Left lobe of liver (tissue), 2 donors: Measurements from ENCODE around the gene SIMC1. TPM values are rescaled to one million over a fixed set of nuclear protein-coding genes. Genes with fewer than 3 reads are reported as not detected.

Experiments
- ATAC-seq: fragments of 200-7000 bp; cut with Tn5 transposase; one replicate; pipeline ENCODE4 v1.9.1; 2020; ENCODE audit warnings: mild to moderate bottlenecking, moderate library complexity
- DNase-seq: peaks from one replicate; pipeline ENCODE4 v3.0.0-alpha.2; 2020; ENCODE audit warnings: low spot score
- total RNA-seq: library from RNA; stranded (reverse); gene quantifications from one replicate; pipeline ENCODE4 v1.2.1, GENCODE V29; 2021
- donor health status: DM: no; HTN: no; CAD: no; lungs with moderate emphysema.
- donor health status: DM: no; HTN: yes; CAD: no.

The SIMC1 gene
- total RNA-seq, 1 donor from 2014 or later, result 11.7 TPM

GRCh38 chr5:176360894-176361436, 122.7 kb downstream of the SIMC1 start:
- ATAC-seq, result peak; percentile 19

GRCh38 chr5:176361437-176362232, 123.4 kb downstream of the SIMC1 start, which contains the start of gene KIAA1191:
TSS of gene KIAA1191 (minus strand) at chr5:176361764. CDS start at chr5:176359508, 2,256 bp downstream.
- ATAC-seq, result peak; percentile 96

More at GRCh38 chr5:176360894-176361436, 122.7 kb downstream of the SIMC1 start:
- DNase-seq, result peak; percentile 54

GRCh38 chr5:176362233-176362490, 123.9 kb downstream of the SIMC1 start:
- DNase-seq (no peak), ATAC-seq (no peak)

More at GRCh38 chr5:176361437-176362232, 123.4 kb downstream of the SIMC1 start, which contains the start of gene KIAA1191:
- DNase-seq, result peak; percentile 97

DNA sequence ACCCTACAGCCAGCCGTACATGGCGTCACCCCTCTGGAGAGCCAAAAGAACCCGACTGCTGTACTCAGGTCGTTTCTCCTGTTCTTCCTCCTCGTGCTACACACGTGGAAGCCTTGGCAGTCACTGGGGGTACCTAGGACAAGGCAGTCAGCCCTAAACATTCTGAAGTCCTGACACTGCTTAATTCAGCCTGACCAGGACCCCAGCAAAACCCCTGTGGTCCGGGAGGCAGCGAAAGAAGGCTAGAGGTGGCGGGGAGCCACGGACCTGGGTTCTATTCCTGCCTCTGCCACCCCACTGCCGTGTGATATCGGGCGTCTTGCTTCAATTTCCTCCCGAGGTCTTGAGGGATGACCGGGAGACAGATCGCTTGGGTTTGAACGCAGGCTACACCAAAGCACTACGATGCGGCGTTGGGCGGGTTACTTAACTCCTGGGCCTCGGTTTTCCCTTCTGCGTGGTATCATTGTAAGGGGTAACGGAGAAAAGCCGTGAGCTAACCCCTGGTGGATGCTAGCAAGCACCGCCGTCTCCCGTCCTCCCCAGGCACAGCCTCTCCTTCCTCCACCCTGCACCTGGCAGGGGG, 126.6 kb downstream of the SIMC1 start:
- DNase-seq, result no peak
- ATAC-seq, result no peak

GRCh38 chr5:176365351-176366231, 127.4 kb downstream of the SIMC1 start, which contains the start of gene ARL10:
TSS of gene ARL10 (plus strand) at chr5:176365487. CDS start at chr5:176365564, 77 bp downstream.
- ATAC-seq, result peak; percentile 39
- peak; percentile 51 for DNase-seq

- DNase-seq, result no peak
- ATAC-seq, result no peak
These were observed 128.1 kb downstream of the SIMC1 start for GRCh38 chr5:176366232-176366894.

DNA sequence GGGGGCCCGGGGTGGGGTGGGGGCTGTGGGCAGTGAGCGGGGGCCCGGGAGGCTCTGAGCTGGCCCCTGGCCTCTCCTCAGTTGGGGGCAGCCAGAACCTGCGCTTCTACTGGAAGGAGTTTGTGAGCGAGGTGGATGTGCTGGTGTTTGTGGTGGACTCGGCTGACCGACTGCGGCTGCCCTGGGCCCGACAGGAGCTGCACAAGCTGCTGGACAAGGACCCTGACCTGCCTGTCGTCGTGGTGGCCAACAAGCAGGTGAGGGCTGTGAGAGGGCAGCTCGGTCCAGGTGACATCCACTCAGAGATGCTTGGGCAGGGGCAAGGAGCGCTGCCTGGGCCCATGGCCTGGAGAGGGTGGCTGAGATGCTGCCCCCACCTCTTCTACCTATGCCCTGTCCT, 130.5 kb downstream of the SIMC1 start:
- DNase-seq (no peak), ATAC-seq (no peak)

- DNase-seq (no peak), ATAC-seq (no peak)
These were observed 131.9 kb downstream of the SIMC1 start for GRCh38 chr5:176369934-176370711.

GRCh38 chr5:176371621-176372539, 133.7 kb downstream of the SIMC1 start:
- DNase-seq, result no peak
- ATAC-seq, result peak; percentile 44

GRCh38 chr5:176373100-176373818, 135.0 kb downstream of the SIMC1 start:
- DNase-seq, result no peak
- peak; percentile 55 for ATAC-seq

DNA sequence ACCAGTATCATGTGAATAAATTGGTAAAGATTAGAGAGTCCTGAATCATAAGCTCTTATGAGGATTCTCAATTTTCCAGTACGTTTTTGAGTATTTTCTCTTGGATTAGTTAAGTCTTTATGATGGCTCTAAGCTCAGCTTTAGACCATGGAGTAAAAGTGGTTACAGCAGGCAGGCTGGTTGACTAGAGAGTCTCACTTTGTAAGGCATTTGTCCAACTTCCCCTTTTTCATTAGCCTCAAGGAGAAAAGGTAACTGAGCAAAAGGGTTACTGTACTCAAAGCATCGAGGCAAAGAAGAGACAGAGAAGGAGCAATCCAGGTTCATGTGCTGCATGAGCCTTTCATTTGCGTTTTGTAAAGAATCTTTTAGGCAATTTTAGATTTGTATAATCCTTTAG, 141.7 kb downstream of the SIMC1 start:
- ATAC-seq, result no peak
- no peak for DNase-seq

DNA sequence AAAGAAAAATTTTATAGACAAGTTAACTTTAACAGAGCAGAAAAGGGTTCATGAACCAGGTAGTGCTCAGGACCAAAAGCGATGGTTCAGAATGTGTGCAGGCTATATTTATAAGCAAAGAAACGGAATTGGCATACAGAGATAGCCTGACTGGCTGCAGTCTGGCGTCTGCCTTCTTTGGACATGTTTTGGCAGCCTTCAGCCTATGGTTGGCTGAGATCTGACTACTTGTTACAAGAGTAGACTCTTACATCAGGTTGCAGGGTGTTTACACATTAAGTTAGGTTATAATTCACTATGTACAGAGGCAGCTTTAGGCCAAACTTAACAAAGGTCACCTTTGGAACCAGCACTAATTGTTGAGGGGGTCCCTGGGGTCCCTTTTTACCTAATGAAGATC, 143.2 kb downstream of the SIMC1 start:
- DNase-seq (no peak), ATAC-seq (peak; percentile 64)

DNA sequence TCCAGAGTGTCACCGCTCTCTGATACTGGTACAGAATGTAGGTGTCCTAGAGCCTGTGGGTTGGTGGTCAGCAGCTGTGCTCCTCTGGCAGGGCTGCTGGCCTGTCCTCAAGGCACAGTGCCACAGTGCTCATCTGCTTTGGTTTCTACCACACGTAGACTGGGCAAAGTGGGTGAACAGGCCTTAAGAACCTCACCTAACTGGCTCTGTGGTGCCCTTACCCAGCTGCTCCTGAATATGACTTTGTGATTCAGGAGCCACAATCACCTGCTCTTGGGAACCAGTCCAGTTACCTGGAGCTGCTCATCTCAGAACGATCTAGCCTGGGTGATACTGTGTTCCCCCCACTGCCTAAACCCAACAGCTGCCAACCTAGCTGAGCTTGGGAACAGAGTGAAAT, 143.8 kb downstream of the SIMC1 start:
- no peak for DNase-seq

DNA sequence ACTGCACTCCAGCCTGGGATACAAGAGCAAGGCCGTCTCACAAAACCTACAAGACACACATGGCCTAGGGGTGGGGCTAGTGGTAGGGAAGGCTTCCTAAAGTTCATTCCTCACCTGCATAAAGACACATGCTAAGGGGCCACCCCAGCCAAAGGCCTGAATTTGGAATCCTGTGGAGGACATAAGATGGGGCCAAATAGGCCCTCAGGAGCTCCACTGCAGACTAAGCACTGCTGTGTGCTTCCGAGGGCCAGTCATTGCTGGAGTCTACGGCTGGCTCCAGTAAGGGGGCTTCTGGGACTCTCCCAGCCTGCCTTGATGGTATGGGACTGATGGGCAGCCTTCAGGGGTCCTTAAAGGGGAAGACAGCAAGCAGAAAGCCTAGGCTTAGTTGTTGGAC, 144.5 kb downstream of the SIMC1 start:
- ATAC-seq (no peak), DNase-seq (no peak)

More for the DNA sequence above, 143.8 kb downstream of the SIMC1 start:
- ATAC-seq, result no peak

DNA sequence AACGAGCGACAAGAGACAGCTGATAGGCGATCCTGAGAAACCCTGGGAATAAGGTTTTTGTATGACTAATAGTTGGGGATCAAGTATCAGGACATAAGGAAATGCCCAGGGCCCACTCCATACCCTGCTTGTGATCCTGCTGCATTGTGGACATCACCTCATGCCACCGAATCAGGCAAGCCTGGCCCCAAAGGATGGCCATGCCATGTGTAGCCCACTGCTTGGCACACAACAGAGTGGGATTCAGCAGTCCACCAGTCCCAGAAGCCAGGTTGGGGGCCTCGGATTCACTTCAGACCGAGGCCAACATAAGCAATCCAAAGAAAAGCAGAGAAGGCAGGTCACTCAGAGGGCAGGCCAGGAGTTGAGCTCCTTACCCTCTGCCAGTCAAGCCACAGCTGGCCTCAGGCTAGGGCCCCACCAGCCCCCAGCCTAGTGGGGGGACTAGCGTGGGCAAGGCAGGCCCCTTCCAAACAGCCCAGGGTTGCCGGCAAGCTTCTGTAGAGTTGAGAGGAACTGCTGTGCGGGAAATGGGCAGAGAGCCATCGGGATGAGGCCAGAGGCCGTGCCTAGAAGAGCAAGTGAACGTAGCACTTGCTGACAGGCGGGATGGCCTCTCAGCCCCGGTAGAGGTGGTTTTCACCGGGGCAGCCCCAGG, 145.2 kb downstream of the SIMC1 start:
- DNase-seq, result no peak
- ATAC-seq, result no peak

DNA sequence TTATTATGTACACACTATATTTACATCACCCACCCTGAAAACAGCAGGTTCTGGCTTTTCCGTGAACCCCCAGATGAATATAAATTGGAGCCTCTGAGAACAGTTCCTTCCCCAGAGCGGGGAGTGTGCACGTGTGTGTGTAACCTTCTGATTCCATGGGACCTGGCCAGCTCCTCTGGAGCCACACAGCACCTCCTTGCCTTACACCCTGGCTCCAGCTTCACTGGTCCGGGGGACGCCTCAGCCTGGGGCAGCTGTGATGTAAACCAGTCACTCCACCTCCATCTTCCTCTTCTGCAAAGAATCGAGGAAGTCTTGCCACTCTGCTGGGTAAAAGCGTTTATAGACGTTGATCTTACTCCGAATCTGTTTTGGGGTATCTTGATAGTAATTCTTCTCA, 145.7 kb downstream of the SIMC1 start:
- ATAC-seq, result no peak
- no peak for DNase-seq

- ATAC-seq, result no peak
- DNase-seq, result no peak
These were observed 146.2 kb downstream of the SIMC1 start for GRCh38 chr5:176384366-176384930.
